ENCODE results near the gene DEFB124.

DEFB124 gene

GRCh38 chr20:31425797-31426196, 49.1 kb downstream of the DEFB124 start:
- no peaks in the 10 kb centered on the region for H3K36me3 ChIP-seq (ENCODE audit: insufficient read depth, low read length)
- H3K9me2 ChIP-seq (ENCODE audit: low read depth, low read length), result no peaks in the 10 kb centered on the region
- no peaks in the 10 kb centered on the region for H3F3A ChIP-seq (ENCODE audit: insufficient read depth, low read length)
- no peaks in the 10 kb centered on the region for H3K4me1 ChIP-seq (ENCODE audit: insufficient read depth, low read length, severe bottlenecking)
- H3K9me3 ChIP-seq (ENCODE audit: low read length), result no peaks in the 10 kb centered on the region
- H3K79me2 ChIP-seq (ENCODE audit: insufficient read depth, low read length), result no peaks in the 10 kb centered on the region
- no peak overlapping the region for H3K9ac ChIP-seq (ENCODE audit: low read length)
- H3K27ac ChIP-seq (ENCODE audit: low read depth, low read length, poor library complexity, severe bottlenecking), result no peak overlapping the region
- no peak overlapping the region for H3K4me2 ChIP-seq (ENCODE audit: low read length)
- H3K27me3 ChIP-seq (ENCODE audit: insufficient read depth, low read length), result no peaks in the 10 kb centered on the region; the same call in 1 of the 2 replicates
- H4K20me1 ChIP-seq (ENCODE audit: insufficient read depth, low read length), result no peaks in the 10 kb centered on the region
- TF ChIP-seq EZH2 (IDR thresholded peaks at IDR 0.05; ENCODE audit: borderline replicate concordance, low read length) (no peak), CTCF (IDR thresholded peaks at IDR 0.05; ENCODE audit: low read length) (no peak)
- no peak overlapping the region for H2AFZ ChIP-seq (ENCODE audit: low read length)
- no peak overlapping the region for H3K4me3 ChIP-seq (ENCODE audit: low read depth, low read length, poor library complexity, severe bottlenecking)

- Histone ChIP-seq H3K4me1 (ENCODE audit: insufficient read depth, low read length, severe bottlenecking) (no peaks in the 10 kb centered on the region), H3K9me3 (ENCODE audit: low read length) (no peaks in the 10 kb centered on the region), H3K27ac (ENCODE audit: low read depth, low read length, poor library complexity, severe bottlenecking) (no peak overlapping the region), H4K20me1 (ENCODE audit: insufficient read depth, low read length) (no peaks in the 10 kb centered on the region), H3K36me3 (ENCODE audit: insufficient read depth, low read length) (no peaks in the 10 kb centered on the region), H3K9me2 (ENCODE audit: low read depth, low read length) (no peaks in the 10 kb centered on the region), H3F3A (ENCODE audit: insufficient read depth, low read length) (no peaks in the 10 kb centered on the region), H2AFZ (ENCODE audit: low read length) (no peak overlapping the region), H3K4me2 (ENCODE audit: low read length) (no peak overlapping the region), H3K9ac (ENCODE audit: low read length) (no peak overlapping the region), H3K27me3 (ENCODE audit: insufficient read depth, low read length) (no peaks in the 10 kb centered on the region), H3K79me2 (ENCODE audit: insufficient read depth, low read length) (no peaks in the 10 kb centered on the region), H3K4me3 (ENCODE audit: low read depth, low read length, poor library complexity, severe bottlenecking) (no peak overlapping the region)
- TF ChIP-seq CTCF (IDR thresholded peaks at IDR 0.05; ENCODE audit: low read length), result no peak
- no peak for TF ChIP-seq EZH2 (IDR thresholded peaks at IDR 0.05; ENCODE audit: borderline replicate concordance, low read length)
Observed at GRCh38 chr20:31418307-31418706, 56.6 kb downstream of the DEFB124 start.

GRCh38 chr20:31415653-31416052, 59.3 kb downstream of the DEFB124 start:
- Histone ChIP-seq H3K36me3 (ENCODE audit: insufficient read depth, low read length) (no peaks in the 10 kb centered on the region), H2AFZ (ENCODE audit: low read length) (no peak overlapping the region), H4K20me1 (ENCODE audit: insufficient read depth, low read length) (no peaks in the 10 kb centered on the region), H3K27ac (ENCODE audit: low read depth, low read length, poor library complexity, severe bottlenecking) (no peak overlapping the region), H3K9ac (ENCODE audit: low read length) (no peak overlapping the region), H3K9me2 (ENCODE audit: low read depth, low read length) (no peaks in the 10 kb centered on the region), H3F3A (ENCODE audit: insufficient read depth, low read length) (no peaks in the 10 kb centered on the region), H3K27me3 (ENCODE audit: insufficient read depth, low read length) (no peaks in the 10 kb centered on the region), H3K4me2 (ENCODE audit: low read length) (no peak overlapping the region), H3K79me2 (ENCODE audit: insufficient read depth, low read length) (no peaks in the 10 kb centered on the region), H3K4me3 (ENCODE audit: low read depth, low read length, poor library complexity, severe bottlenecking) (no peak overlapping the region), H3K4me1 (ENCODE audit: insufficient read depth, low read length, severe bottlenecking) (no peaks in the 10 kb centered on the region), H3K9me3 (ENCODE audit: low read length) (no peaks in the 10 kb centered on the region)
- TF ChIP-seq EZH2 (IDR thresholded peaks at IDR 0.05; ENCODE audit: borderline replicate concordance, low read length) (no peak), CTCF (IDR thresholded peaks at IDR 0.05; ENCODE audit: low read length) (no peak)

Data from OCI-LY1 (cell line).